ENCODE measurements around the gene HOMER1.

The HOMER1 gene

GRCh38 chr5:79513704-79514390 lies at the start of gene HOMER1:
TSS of gene HOMER1 (minus strand) at chr5:79514134. CDS start at chr5:79512774, 1,360 bp downstream.
- Histone ChIP-seq H3K36me3 (ENCODE audit: insufficient read depth, low read length) (no peaks in the 10 kb centered on the region), H3K9ac (ENCODE audit: insufficient read length) (peak within 1 kb of the TSS; percentile 63), H3K4me3 (peak within 1 kb of the TSS; percentile 92), H3K9me3 (ENCODE audit: low read depth, low read length) (no peaks in the 10 kb centered on the region), H3K27ac (peak within 1 kb of the TSS; percentile 23; the same call in 1 of the 2 replicates)
- TF ChIP-seq EZH2 (IDR thresholded peaks at IDR 0.05) (no peak), FOXP2 (optimal IDR thresholded peaks at IDR 0.05; ENCODE audit: control extremely low read depth, extremely low read length, insufficient read depth) (no peak), POLR2AphosphoS5 (IDR thresholded peaks at IDR 0.05; ENCODE audit: borderline replicate concordance, low read depth, low read length) (peak; percentile 40; the same call in 1 of the 2 replicates)
- DNase-seq (ENCODE audit: low read depth, low spot score) = no peak

- Histone ChIP-seq H3K9me3 (ENCODE audit: low read depth, low read length) (no peaks in the 10 kb centered on the region), H3K9ac (ENCODE audit: insufficient read length) (no peak overlapping the region), H3K4me3 (peak overlapping the region; percentile 48), H3K36me3 (ENCODE audit: insufficient read depth, low read length) (no peaks in the 10 kb centered on the region), H3K27ac (peak overlapping the region; percentile 85)
- TF ChIP-seq EZH2 (IDR thresholded peaks at IDR 0.05) (no peak), FOXP2 (optimal IDR thresholded peaks at IDR 0.05; ENCODE audit: control extremely low read depth, extremely low read length, insufficient read depth) (no peak), POLR2AphosphoS5 (IDR thresholded peaks at IDR 0.05; ENCODE audit: borderline replicate concordance, low read depth, low read length) (no peak)
- no peak for DNase-seq (ENCODE audit: low read depth, low spot score)
Measured at GRCh38 chr5:79563247-79563590, 49.3 kb upstream of the HOMER1 start.

- TF ChIP-seq POLR2AphosphoS5 (IDR thresholded peaks at IDR 0.05; ENCODE audit: borderline replicate concordance, low read depth, low read length) (peak; percentile 50; the same call in 1 of the 2 replicates), EZH2 (IDR thresholded peaks at IDR 0.05) (no peak)
- H3K9me3 ChIP-seq (ENCODE audit: low read depth, low read length) = no peaks in the 10 kb centered on the region
- H3K9ac ChIP-seq (ENCODE audit: insufficient read length) = peak overlapping the region; percentile 13
- peak; percentile 81 for DNase-seq (ENCODE audit: low read depth, low spot score)
- H3K4me3 ChIP-seq = peak overlapping the region; percentile 48
- no peaks in the 10 kb centered on the region for H3K36me3 ChIP-seq (ENCODE audit: insufficient read depth, low read length)
- H3K27ac ChIP-seq = peak overlapping the region; percentile 85
Measured at GRCh38 chr5:79562351-79563246, 48.7 kb upstream of the HOMER1 start.

- H3K9me3 ChIP-seq (ENCODE audit: low read depth, low read length) = no peaks in the 10 kb centered on the region
- no peak for TF ChIP-seq POLR2AphosphoS5 (IDR thresholded peaks at IDR 0.05; ENCODE audit: borderline replicate concordance, low read depth, low read length)
- TF ChIP-seq FOXP2 (optimal IDR thresholded peaks at IDR 0.05; ENCODE audit: control extremely low read depth, extremely low read length, insufficient read depth) = no peak
- TF ChIP-seq EZH2 (IDR thresholded peaks at IDR 0.05) = no peak
- H3K9ac ChIP-seq (ENCODE audit: insufficient read length) = no peak overlapping the region
- no peak for DNase-seq (ENCODE audit: low read depth, low spot score)
- H3K4me3 ChIP-seq = no peak overlapping the region
- H3K27ac ChIP-seq = peak overlapping the region; percentile 85
- no peaks in the 10 kb centered on the region for H3K36me3 ChIP-seq (ENCODE audit: insufficient read depth, low read length)
Measured at GRCh38 chr5:79561525-79561893, 47.6 kb upstream of the HOMER1 start.

- Histone ChIP-seq H3K36me3 (ENCODE audit: insufficient read depth, low read length) (no peaks in the 10 kb centered on the region), H3K9ac (ENCODE audit: insufficient read length) (no peak overlapping the region), H3K9me3 (ENCODE audit: low read depth, low read length) (no peaks in the 10 kb centered on the region), H3K27ac (peak overlapping the region; percentile 85), H3K4me3 (no peak overlapping the region)
- no peak for TF ChIP-seq POLR2AphosphoS5 (IDR thresholded peaks at IDR 0.05; ENCODE audit: borderline replicate concordance, low read depth, low read length)
- no peak for TF ChIP-seq FOXP2 (optimal IDR thresholded peaks at IDR 0.05; ENCODE audit: control extremely low read depth, extremely low read length, insufficient read depth)
- DNase-seq (ENCODE audit: low read depth, low spot score) = no peak
Measured at GRCh38 chr5:79560771-79561524, 47.0 kb upstream of the HOMER1 start.

GRCh38 chr5:79555418-79555817 lies 41.5 kb upstream of the HOMER1 start:
- Histone ChIP-seq H3K4me3 (no peak overlapping the region), H3K36me3 (ENCODE audit: insufficient read depth, low read length) (no peaks in the 10 kb centered on the region), H3K9ac (ENCODE audit: insufficient read length) (no peak overlapping the region), H3K9me3 (ENCODE audit: low read depth, low read length) (peaks cover 8% of the 10 kb centered on the region; the same call in 1 of the 2 replicates), H3K27ac (peak overlapping the region; percentile 62)
- DNase-seq (ENCODE audit: low read depth, low spot score) = no peak
- TF ChIP-seq POLR2AphosphoS5 (IDR thresholded peaks at IDR 0.05; ENCODE audit: borderline replicate concordance, low read depth, low read length) = no peak
- TF ChIP-seq FOXP2 (optimal IDR thresholded peaks at IDR 0.05; ENCODE audit: control extremely low read depth, extremely low read length, insufficient read depth) = no peak
- no peak for TF ChIP-seq EZH2 (IDR thresholded peaks at IDR 0.05)

- Histone ChIP-seq H3K27ac (peak overlapping the region; percentile 52), H3K4me3 (0 out of 2 replicates have a peak overlapping the region, but pooled peaks have one; percentile 2), H3K36me3 (ENCODE audit: insufficient read depth, low read length) (no peaks in the 10 kb centered on the region), H3K9ac (ENCODE audit: insufficient read length) (no peak overlapping the region), H3K9me3 (ENCODE audit: low read depth, low read length) (peaks cover 8% of the 10 kb centered on the region; the same call in 1 of the 2 replicates)
- DNase-seq (ENCODE audit: low read depth, low spot score) = peak; percentile 96
- TF ChIP-seq EZH2 (IDR thresholded peaks at IDR 0.05) (no peak), POLR2AphosphoS5 (IDR thresholded peaks at IDR 0.05; ENCODE audit: borderline replicate concordance, low read depth, low read length) (peak; percentile 16; the same call in 1 of the 2 replicates)
Measured at GRCh38 chr5:79552984-79553383, 39.0 kb upstream of the HOMER1 start.

GRCh38 chr5:79547982-79548381 lies 34.0 kb upstream of the HOMER1 start:
- Histone ChIP-seq H3K4me3 (no peak overlapping the region), H3K9ac (ENCODE audit: insufficient read length) (no peak overlapping the region), H3K27ac (no peak overlapping the region), H3K36me3 (ENCODE audit: insufficient read depth, low read length) (no peaks in the 10 kb centered on the region), H3K9me3 (ENCODE audit: low read depth, low read length) (peaks cover 8% of the 10 kb centered on the region; the same call in 1 of the 2 replicates)
- DNase-seq (ENCODE audit: low read depth, low spot score) = no peak
- no peak for TF ChIP-seq EZH2 (IDR thresholded peaks at IDR 0.05)
- TF ChIP-seq POLR2AphosphoS5 (IDR thresholded peaks at IDR 0.05; ENCODE audit: borderline replicate concordance, low read depth, low read length) = no peak
- TF ChIP-seq FOXP2 (optimal IDR thresholded peaks at IDR 0.05; ENCODE audit: control extremely low read depth, extremely low read length, insufficient read depth) = no peak
